HUES6 (cell line): ENCODE results near the gene NUDC.

Source experiments
- H3K27ac ChIP-seq: 2 replicates; pipeline ENCODE4 v1.7.0; 2013; ENCODE audit warnings: low read depth, mild to moderate bottlenecking, low read length, inconsistent platforms
- H3K27me3 ChIP-seq: 2 replicates; pipeline ENCODE4 v1.6.1; 2013; ENCODE audit warnings: low read length; ENCODE audit not compliant: control insufficient read depth, insufficient read depth
- H3K36me3 ChIP-seq: 2 replicates; pipeline ENCODE4 v1.6.1; 2013; ENCODE audit warnings: low read length; ENCODE audit not compliant: control insufficient read depth, insufficient read depth
- H3K4me1 ChIP-seq: 2 replicates; pipeline ENCODE4 v1.6.1; 2013; ENCODE audit warnings: low read length; ENCODE audit not compliant: control insufficient read depth, insufficient read depth
- H3K4me3 ChIP-seq: 2 replicates; pipeline ENCODE4 v1.5.1; 2013; ENCODE audit warnings: low read depth, low read length
- H3K9ac ChIP-seq: one replicate; pipeline ENCODE4 v1.6.1; 2013; ENCODE audit warnings: mild to moderate bottlenecking, low read length
- H3K9me3 ChIP-seq: 2 replicates; pipeline ENCODE4 v1.6.1; 2013; ENCODE audit warnings: low read depth, low read length; ENCODE audit not compliant: control insufficient read depth, insufficient read depth

The NUDC gene

DNA sequence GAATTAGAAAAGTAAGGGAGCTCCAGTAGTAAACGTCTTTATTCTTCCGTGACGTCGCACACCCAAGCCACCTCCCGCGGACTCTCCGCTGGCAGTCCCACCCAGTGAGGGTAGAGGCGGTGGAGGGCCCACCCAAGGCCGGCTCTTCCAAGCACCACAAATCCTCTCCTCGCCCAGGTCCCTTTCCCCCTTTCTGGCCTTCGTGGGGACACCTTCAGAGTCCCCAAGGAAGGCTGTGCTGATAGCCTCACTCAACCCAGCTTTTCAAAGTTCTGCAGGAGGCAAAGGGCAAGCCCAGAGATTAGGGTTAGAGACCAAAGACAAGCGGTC lies 31.1 kb upstream of the NUDC start:
- peak overlapping the region; percentile 89 for H3K9ac ChIP-seq
- H3K27ac ChIP-seq: peak overlapping the region; percentile 80
- H3K4me3 ChIP-seq: peak overlapping the region; percentile 95
- no peaks in the 10 kb centered on the region for H3K9me3 ChIP-seq
- H3K27me3 ChIP-seq: no peaks in the 10 kb centered on the region
- peaks cover 54% of the 10 kb centered on the region for H3K36me3 ChIP-seq
- peaks cover 3% of the 10 kb centered on the region; the same call in 1 of the 2 replicates for H3K4me1 ChIP-seq

- Histone ChIP-seq H3K36me3 (peaks cover 46% of the 10 kb centered on the region), H3K4me3 (no peak overlapping the region), H3K9ac (no peak overlapping the region), H3K9me3 (no peaks in the 10 kb centered on the region), H3K4me1 (peaks cover 6% of the 10 kb centered on the region), H3K27ac (no peak overlapping the region), H3K27me3 (no peaks in the 10 kb centered on the region)
These were observed 27.3 kb upstream of the NUDC start for GRCh38 chr1:26894263-26894662.

GRCh38 chr1:26897351-26897750 lies 24.2 kb upstream of the NUDC start:
- peaks cover 42% of the 10 kb centered on the region for H3K36me3 ChIP-seq
- H3K4me3 ChIP-seq: no peak overlapping the region
- no peaks in the 10 kb centered on the region for H3K27me3 ChIP-seq
- H3K9me3 ChIP-seq: no peaks in the 10 kb centered on the region
- H3K27ac ChIP-seq: no peak overlapping the region
- H3K9ac ChIP-seq: no peak overlapping the region
- peaks cover 8% of the 10 kb centered on the region for H3K4me1 ChIP-seq

DNA sequence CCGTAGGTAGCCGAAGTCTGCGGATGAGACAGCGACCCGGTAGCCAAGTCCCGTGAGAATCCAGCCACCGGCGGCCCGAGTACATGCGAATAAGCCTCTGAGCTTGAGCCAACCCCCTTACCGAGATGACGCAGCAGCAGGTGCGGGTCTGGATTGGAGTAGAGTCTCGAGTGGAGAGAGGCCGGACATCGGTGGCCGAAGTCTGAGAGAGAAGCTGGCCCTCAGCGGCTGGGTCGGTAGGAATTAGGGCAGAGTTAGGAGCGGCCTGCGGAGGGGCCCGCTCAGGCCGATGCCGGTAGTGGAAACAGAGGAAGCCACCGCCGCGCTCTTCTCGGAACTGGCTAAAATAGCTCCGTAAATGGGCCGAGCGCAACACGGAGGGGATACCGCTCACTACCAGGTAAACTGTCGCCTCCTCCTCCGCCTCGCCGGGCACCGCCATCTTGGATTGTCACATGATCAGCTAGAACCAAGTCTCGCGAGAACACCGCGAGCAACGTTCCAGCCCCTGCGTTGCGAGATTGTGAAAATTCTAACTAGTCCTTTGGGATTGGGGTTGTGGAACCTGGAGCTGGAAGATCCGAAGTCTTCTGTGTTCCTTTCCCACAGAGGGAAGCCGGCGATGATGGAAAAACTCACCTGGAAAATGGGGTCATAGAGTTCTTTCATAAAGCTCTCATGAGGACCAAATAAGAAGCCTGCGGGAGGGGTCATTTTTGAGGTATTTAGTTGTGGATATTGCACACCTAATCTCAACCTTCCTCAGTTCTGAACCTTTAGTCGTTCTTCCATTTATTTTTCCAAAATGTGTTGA lies 21.3 kb upstream of the NUDC start, which contains the start of gene GPATCH3:
Gene GPATCH3, minus strand, starts transcription at position 467 of the 814 bp plus-strand sequence. Its CDS starts 25 bp downstream, at position 442.
- Histone ChIP-seq H3K36me3 (peaks cover 20% of the 10 kb centered on the region), H3K9me3 (no peaks in the 10 kb centered on the region), H3K4me3 (peak within 1 kb of the TSS; percentile 89), H3K9ac (peak within 1 kb of the TSS; percentile 92), H3K27ac (peak within 1 kb of the TSS; percentile 77), H3K27me3 (no peaks in the 10 kb centered on the region), H3K4me1 (peaks cover 8% of the 10 kb centered on the region)

GRCh38 chr1:26900815-26901511 lies 20.6 kb upstream of the NUDC start:
- Histone ChIP-seq H3K4me1 (peaks cover 8% of the 10 kb centered on the region), H3K9me3 (no peaks in the 10 kb centered on the region), H3K9ac (peak overlapping the region; percentile 92), H3K27ac (peak overlapping the region; percentile 77; the same call in 1 of the 2 replicates), H3K36me3 (peaks cover 14% of the 10 kb centered on the region), H3K27me3 (no peaks in the 10 kb centered on the region), H3K4me3 (peak overlapping the region; percentile 89)

DNA sequence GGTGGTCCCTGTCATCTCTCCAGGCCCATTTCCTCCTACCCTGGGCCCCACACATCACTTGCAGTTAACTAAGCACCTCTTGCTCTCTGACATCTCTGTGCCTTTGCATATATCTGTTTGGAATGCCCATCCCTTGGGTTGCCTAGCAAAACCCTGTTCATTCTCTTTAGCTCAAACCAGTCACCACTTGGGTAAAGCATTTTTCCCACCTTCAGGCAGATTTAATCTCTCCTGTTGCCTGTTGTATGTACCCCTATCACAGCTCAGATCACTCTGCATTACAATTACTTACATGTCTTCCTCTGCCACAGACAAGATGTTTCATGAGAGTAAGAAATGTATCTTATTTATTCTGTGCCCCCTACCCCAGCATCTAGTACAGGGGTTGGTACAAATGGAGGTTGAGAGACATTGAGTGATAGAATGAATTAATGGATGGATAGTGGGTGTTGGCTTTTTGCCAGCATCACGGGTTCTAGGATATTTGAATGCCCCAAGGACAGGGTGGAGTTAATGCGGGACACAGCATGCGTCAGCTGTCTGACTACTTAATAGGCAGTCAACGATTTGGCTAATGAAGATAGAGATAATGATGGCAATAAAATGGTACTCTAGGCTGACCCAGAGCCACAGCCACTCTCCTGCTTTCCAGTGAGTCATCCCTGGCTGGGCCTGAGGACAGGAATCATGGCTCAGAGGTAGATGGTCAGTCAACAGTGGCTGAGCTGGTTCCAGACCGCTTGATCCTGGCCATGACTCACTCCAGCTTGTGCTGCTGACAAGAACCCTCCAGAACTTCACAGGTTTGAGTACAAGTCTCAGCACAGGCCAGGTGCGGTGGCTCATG lies 14.2 kb upstream of the NUDC start:
- no peaks in the 10 kb centered on the region for H3K36me3 ChIP-seq
- H3K4me3 ChIP-seq: no peak overlapping the region
- no peak overlapping the region for H3K9ac ChIP-seq
- H3K27me3 ChIP-seq: no peaks in the 10 kb centered on the region; the same call in 1 of the 2 replicates
- no peaks in the 10 kb centered on the region for H3K4me1 ChIP-seq
- H3K9me3 ChIP-seq: no peaks in the 10 kb centered on the region
- H3K27ac ChIP-seq: no peak overlapping the region

DNA sequence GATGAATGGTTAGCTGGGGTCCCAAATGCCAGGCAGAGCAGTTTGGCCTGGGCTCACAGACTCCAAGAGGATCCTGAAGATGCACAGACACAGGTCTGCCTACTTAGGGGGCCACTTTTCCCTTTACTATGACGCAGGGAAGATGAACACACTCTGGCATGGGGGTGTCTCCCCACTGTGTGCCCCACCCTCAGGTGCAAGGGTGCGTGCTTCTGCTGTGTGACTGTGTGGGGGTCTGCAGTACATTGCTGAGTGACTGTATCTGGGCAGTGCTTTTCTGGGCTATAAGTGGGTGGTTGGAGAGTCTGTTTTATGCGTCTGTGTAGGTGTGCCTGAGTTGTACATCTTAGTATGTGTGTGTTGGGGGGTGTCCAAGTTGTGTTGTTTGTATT lies 11.6 kb upstream of the NUDC start:
- no peaks in the 10 kb centered on the region for H3K36me3 ChIP-seq
- H3K9ac ChIP-seq: no peak overlapping the region
- H3K4me3 ChIP-seq: no peak overlapping the region
- no peak overlapping the region for H3K27ac ChIP-seq
- H3K27me3 ChIP-seq: no peaks in the 10 kb centered on the region; the same call in 1 of the 2 replicates
- no peaks in the 10 kb centered on the region for H3K9me3 ChIP-seq
- H3K4me1 ChIP-seq: no peaks in the 10 kb centered on the region

- Histone ChIP-seq H3K9me3 (no peaks in the 10 kb centered on the region), H3K9ac (no peak overlapping the region), H3K27me3 (no peaks in the 10 kb centered on the region; the same call in 1 of the 2 replicates), H3K27ac (no peak overlapping the region), H3K4me3 (no peak overlapping the region), H3K4me1 (no peaks in the 10 kb centered on the region), H3K36me3 (no peaks in the 10 kb centered on the region)
These were observed 11.0 kb upstream of the NUDC start for GRCh38 chr1:26910343-26911160.

GRCh38 chr1:26911399-26912146 lies 10.0 kb upstream of the NUDC start:
- Histone ChIP-seq H3K9me3 (no peaks in the 10 kb centered on the region), H3K4me1 (no peaks in the 10 kb centered on the region), H3K9ac (no peak overlapping the region), H3K4me3 (no peak overlapping the region), H3K27ac (no peak overlapping the region), H3K27me3 (no peaks in the 10 kb centered on the region; the same call in 1 of the 2 replicates), H3K36me3 (no peaks in the 10 kb centered on the region)

DNA sequence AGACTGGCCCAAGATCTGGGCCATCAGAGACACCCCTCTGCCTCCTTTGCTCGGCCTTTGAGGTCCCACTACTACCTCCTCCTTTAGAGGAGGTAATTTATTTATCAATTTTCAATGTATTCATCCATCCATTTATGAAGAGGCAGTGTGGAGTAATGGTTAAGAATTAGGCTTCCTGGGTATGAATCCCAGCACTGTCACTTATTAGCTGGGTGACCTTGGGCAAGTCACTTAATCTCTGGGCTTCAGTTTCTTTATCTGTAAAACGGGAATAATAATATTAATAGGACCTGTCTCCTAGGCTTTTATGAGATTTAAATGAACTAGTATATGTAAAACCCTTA lies 9.4 kb upstream of the NUDC start:
- H3K9ac ChIP-seq: no peak overlapping the region
- H3K36me3 ChIP-seq: no peaks in the 10 kb centered on the region
- H3K27me3 ChIP-seq: no peaks in the 10 kb centered on the region; the same call in 1 of the 2 replicates
- H3K4me3 ChIP-seq: no peak overlapping the region
- no peaks in the 10 kb centered on the region for H3K4me1 ChIP-seq
- no peaks in the 10 kb centered on the region for H3K9me3 ChIP-seq
- H3K27ac ChIP-seq: no peak overlapping the region
